Thyroid gland (tissue), 4 donors: ENCODE measurements around the gene SNX21.

Source experiments
- CTCF ChIP-seq, 6 experiments: fragments of 200-600 bp in 3 of 6; fragments of 450-650 bp in 3 of 6; sonication (generic) in 3 of 6; IDR thresholded peaks; one replicate each; pipeline ENCODE4 v1.5.1; 2016 to 2019; ENCODE audit warnings: antibody characterized with exemption in 6 of 6, mild to moderate bottlenecking in 2 of 6, inconsistent platforms in 1 of 6, moderate library complexity in 1 of 6
- POLR2A ChIP-seq, 2 donors: fragments of 450-650 bp; IDR thresholded peaks; one replicate each; pipeline ENCODE4 v1.6.1; 2017; ENCODE audit warnings: antibody characterized with exemption in 2 of 2, mild to moderate bottlenecking in 2 of 2, moderate library complexity in 1 of 2

GRCh38 chr20:45857882-45858216 is 24.2 kb downstream of the SNX21 start:
- TF ChIP-seq CTCF (IDR thresholded peaks at IDR 0.05) (no peak), POLR2A (IDR thresholded peaks at IDR 0.05) (no peak)
